C4-2B (cell line): ENCODE results near the gene OTUD1.

ENCODE experiments used
- CTCF ChIP-seq: fragments of 450-650 bp; conservative IDR thresholded peaks from 2 replicates; pipeline ENCODE4 v1.5.1; 2017; ENCODE audit warnings: mild to moderate bottlenecking
- ZFX ChIP-seq: fragments of 450-650 bp; IDR thresholded peaks from 2 replicates; pipeline ENCODE4 v1.6.1; 2017

GRCh38 chr10:23472181-23472580 lies 33.3 kb downstream of the OTUD1 start:
- TF ChIP-seq CTCF: no peak
- no peak for TF ChIP-seq ZFX
